K562 (cell line): Measurements from ENCODE around the gene SLC5A6.

Experiments
- ATF1 ChIP-seq, 2 experiments: fragments of 450-650 bp in 1 of 2; IDR thresholded peaks; 2 replicates each; pipeline ENCODE4 v1.6.1; 2016; ENCODE audit warnings: missing compliant biosample characterization in 1 of 2, missing genetic modification characterization in 1 of 2
- EZH2 ChIP-seq: IDR thresholded peaks from 2 replicates; pipeline ENCODE4 v1.6.1; 2012; ENCODE audit warnings: low read depth, mild to moderate bottlenecking, inconsistent platforms, low read length, borderline replicate concordance
- HDAC2 ChIP-seq: fragments of 450-650 bp; IDR thresholded peaks from 2 replicates; pipeline ENCODE4 v1.6.1; 2016; ENCODE audit warnings: mild to moderate bottlenecking
- JUN ChIP-seq, 2 experiments: sonication (generic) in 1 of 2; formaldehyde crosslinking in 1 of 2; IDR thresholded peaks; 2 replicates each; pipeline versions ENCODE4 v1.6.1 to v1.8.0; 2012 to 2022; ENCODE audit warnings: borderline replicate concordance in 2 of 2, mild to moderate bottlenecking in 2 of 2, improper control_type of control experiment in 1 of 2, low read depth in 1 of 2, low read length in 1 of 2, missing genetic modification reagents in 1 of 2
- POLR2A ChIP-seq: fragments of 450-650 bp; conservative IDR thresholded peaks from 2 replicates; pipeline ENCODE4 v1.6.1; 2016
- SP1 ChIP-seq: sonication (generic); formaldehyde crosslinking; IDR thresholded peaks from 2 replicates; pipeline ENCODE4 v1.8.1; 2022; ENCODE audit warnings: mild to moderate bottlenecking, missing genetic modification reagents
- U2AF2 ChIP-seq: fragments of 200-400 bp; formaldehyde crosslinking; optimal IDR thresholded peaks from 2 replicates; pipeline ENCODE3; 2017; ENCODE audit warnings: low read depth, mild to moderate bottlenecking, low read length

- TF ChIP-seq U2AF2: no peak
- TF ChIP-seq HDAC2: no peak
- no peak for TF ChIP-seq EZH2
- no peak for TF ChIP-seq POLR2A
- no peak for TF ChIP-seq SP1 (CRISPR knock-in tag)
- TF ChIP-seq JUN (IDR thresholded peaks at IDR 0.05; ENCODE audit: borderline replicate concordance, low read depth, low read length): no peak
- TF ChIP-seq JUN (CRISPR knock-in tag; IDR thresholded peaks at IDR 0.05; ENCODE audit: borderline replicate concordance): no peak
- TF ChIP-seq ATF1 (CRISPR knock-in tag; IDR thresholded peaks at IDR 0.05): no peak
- no peak for TF ChIP-seq ATF1 (tag; IDR thresholded peaks at IDR 0.05)
These were observed 37.4 kb downstream of the SLC5A6 start for GRCh38 chr2:27174638-27175037.
